HFF-Myc (cell line): ENCODE results near the gene E2F3.

Experiments
- DNase-seq: peaks from one replicate; pipeline ENCODE4 v3.0.0-alpha.2; 2011; ENCODE audit warnings: low read depth; ENCODE audit errors: extremely low read depth
- H3K4me3 ChIP-seq: replicated peaks from 2 replicates; pipeline ENCODE4 v1.5.1; 2011; ENCODE audit warnings: low read depth, mild to moderate bottlenecking, control low read depth, low read length
- TF ChIP-seq, protein P1 (sequence below): IDR thresholded peaks from 2 replicates; pipeline ENCODE4 v1.5.1; 2012; ENCODE audit warnings: mild to moderate bottlenecking, low read depth, low read length, control low read depth; ENCODE audit errors: missing control alignments

E2F3 gene

DNA sequence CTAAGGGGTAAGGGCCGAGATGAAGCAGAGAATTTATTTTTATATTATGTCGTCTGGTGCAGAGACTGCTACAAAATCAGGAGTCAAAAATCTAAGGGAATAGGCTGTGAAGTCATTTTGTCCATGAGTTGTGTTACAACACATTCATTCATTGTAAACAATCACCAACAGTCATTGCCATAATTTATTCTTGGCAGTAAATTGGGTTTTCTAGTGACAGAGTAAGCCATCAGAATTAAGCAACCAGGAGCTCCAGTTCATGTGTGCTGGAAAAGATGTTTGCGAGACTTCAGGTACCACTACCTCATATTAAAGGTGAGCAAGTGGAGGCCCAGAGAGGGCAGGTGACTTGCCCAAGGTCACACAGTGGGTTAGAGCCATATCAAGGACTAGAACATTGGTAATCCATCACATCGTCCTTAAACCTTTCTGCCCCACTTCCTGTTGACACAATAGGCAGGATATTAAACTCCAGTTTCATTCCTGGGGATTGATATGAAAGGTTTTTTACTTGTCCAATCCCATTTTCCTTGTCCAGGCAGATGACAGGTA, 46.0 kb downstream of the E2F3 start:
- TF ChIP-seq, protein P1, sequence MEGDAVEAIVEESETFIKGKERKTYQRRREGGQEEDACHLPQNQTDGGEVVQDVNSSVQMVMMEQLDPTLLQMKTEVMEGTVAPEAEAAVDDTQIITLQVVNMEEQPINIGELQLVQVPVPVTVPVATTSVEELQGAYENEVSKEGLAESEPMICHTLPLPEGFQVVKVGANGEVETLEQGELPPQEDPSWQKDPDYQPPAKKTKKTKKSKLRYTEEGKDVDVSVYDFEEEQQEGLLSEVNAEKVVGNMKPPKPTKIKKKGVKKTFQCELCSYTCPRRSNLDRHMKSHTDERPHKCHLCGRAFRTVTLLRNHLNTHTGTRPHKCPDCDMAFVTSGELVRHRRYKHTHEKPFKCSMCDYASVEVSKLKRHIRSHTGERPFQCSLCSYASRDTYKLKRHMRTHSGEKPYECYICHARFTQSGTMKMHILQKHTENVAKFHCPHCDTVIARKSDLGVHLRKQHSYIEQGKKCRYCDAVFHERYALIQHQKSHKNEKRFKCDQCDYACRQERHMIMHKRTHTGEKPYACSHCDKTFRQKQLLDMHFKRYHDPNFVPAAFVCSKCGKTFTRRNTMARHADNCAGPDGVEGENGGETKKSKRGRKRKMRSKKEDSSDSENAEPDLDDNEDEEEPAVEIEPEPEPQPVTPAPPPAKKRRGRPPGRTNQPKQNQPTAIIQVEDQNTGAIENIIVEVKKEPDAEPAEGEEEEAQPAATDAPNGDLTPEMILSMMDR = no peak
- no peak overlapping the region for H3K4me3 ChIP-seq
- no peak for DNase-seq

DNA sequence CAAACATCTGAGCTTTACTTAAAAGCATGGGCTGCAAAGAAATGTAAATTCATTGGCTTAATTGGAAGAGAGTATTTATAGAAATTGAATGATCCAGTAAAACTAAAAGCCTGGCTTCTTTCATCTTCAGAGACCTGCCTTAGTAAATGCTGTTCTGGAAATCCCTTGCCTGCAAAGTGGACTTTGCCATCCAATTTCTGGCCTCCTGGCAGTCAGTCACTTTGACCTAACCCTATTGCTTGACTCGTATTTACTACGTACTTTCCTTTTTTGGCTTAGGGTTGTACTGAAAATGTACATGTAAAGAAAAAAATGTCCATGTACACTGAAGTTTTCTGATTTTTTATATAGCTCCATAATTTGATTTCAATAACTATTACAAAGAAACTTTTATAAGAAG, 47.1 kb downstream of the E2F3 start:
- no peak for DNase-seq
- H3K4me3 ChIP-seq = no peak overlapping the region
- TF ChIP-seq, protein P1 = no peak

DNA sequence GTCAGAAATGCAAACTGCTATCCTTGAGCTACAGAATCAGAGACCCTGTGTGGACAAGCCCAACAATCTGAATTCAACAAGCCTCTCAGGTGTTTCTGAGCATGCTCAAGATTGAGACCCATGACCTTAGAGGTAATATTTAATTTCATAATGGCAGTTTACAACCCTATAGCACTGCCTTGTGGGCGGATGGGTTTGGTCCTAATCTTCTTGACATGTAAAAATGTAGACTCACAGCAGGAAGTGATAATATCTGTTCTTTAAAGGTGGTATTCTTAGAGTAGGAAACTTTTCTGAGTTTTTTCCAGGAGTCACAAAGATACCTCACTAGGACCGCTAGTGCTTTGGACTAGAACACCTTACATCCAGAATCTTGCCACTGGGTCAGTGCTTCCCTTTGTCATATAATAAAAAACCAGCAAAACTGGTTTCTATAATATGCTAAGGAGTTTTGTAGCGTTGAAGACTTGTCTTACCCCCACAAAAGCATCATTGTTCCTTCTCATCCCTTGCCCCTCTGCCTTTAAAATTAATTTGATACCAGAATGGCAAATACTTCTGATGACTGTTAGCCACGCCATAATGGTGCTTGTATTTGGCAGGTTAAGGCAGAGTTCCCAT, 52.6 kb downstream of the E2F3 start:
- no peak for DNase-seq
- H3K4me3 ChIP-seq = no peak overlapping the region
- TF ChIP-seq, protein P1 = no peak

DNA sequence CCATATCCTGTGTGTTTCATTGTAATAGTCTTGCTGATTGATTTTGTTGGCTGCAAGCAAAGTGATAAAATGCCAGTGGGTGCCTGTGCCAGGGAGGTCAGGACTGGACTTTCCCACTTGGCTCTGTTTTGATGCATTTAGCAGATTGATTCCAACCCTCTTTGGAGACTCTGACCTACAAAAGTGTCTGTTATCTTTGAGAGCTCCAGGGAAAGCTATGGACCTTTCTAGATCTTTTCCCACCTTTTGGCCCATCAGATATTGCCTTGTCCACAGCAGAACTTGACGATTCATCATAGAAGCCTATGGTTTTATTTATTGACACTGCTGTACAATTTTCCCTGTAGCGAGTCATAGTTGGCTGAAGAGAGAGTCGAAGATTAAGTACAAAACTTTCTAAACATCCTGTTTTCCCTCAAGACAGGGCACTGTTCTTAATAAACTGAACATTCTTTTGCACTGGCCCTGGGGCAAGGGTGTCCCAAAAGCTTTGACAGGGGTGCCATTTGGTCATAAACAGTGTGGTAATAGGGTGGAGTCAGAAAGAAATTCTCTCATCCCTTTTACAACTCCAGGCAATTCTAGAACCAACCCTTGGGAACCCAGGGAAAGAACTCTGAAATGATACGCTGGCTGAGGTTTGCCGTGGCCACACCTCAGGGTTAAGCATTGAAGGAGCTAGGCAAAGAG, 53.7 kb downstream of the E2F3 start:
- no peak overlapping the region for H3K4me3 ChIP-seq
- TF ChIP-seq, protein P1 = no peak
- peak; percentile 10 for DNase-seq

DNA sequence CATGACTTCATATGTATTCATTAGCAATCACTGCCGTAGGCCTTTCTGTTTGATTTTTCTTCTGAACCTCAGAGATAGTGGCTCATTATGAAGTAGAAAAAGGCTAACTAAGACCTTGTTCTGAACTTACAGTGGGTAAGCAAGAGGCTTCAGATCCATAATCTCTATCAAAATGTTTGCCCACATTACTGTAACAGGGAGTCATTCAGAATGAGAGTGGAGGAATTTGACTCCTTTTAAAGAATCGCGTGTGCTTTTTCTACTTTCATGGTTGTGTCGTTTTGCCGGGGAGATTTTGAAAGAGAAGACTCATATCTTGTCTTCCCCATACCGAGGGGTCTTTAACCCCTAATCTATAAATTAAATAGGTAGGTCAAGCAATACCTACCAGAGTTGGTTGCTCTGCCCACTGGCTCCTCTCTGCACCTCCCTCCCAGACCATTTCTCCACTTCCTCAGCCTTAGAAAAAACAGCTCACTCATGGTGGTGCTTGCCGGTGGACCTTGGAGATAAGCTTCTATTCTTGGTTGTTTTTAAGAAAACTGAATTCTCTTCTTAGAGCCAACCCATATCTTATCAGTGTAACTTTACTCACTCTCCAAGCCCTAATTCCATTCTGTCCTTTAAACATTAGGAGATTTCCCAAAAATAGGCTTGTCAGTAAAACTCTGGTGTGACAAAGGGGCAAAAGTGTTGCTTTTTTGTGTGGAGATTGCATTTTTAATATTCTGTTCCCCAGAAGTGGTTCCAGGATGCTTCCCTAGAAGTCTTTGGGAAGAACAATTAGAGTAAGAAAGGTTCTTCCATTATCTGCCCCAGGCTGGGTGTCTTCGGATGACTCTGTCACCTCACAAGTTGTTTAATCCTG, 56.6 kb downstream of the E2F3 start:
- DNase-seq = no peak
- TF ChIP-seq, protein P1 = no peak
- no peak overlapping the region for H3K4me3 ChIP-seq

DNA sequence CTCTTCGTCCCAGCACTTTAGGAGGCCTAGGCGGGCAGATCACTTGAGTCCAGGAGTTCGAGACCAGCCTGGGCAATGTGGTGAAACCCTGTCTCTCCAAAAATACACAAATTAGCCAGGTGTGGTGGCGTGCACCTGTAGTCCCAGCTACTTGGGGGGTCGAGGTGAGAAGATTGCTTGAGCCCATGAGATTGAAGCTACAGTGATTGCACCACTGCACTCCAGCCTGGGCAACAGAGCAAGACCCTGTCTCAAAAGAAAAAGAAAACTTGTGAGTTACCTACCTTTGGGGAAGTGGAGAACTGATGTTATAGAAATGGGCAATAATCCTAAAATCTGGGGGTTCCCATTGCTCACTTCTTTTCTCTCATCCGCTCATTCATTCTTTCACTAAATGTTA, 58.0 kb downstream of the E2F3 start:
- TF ChIP-seq, protein P1 = no peak
- no peak for DNase-seq
- H3K4me3 ChIP-seq = no peak overlapping the region
